Measurements from ENCODE around the gene GRAMD4.

GRCh38 chr22:46728470-46728869 is 108.3 kb downstream of the GRAMD4 start:
- TF ChIP-seq USF2 (IDR thresholded peaks at IDR 0.05; ENCODE audit: borderline replicate concordance, low read depth, low read length) (no peak), CTCF (IDR thresholded peaks at IDR 0.05 in 2 of 3, conservative IDR thresholded peaks at IDR 0.05 in 1 of 3; ENCODE audit: control insufficient read depth in 2 of 3, extremely low read depth in 1 of 3, insufficient read depth in 1 of 3, low read depth in 3 of 3, low read length in 3 of 3) (no peak), EP300 (IDR thresholded peaks at IDR 0.05; ENCODE audit: borderline replicate concordance in 1 of 2, control insufficient read depth in 1 of 2, low read depth in 2 of 2, low read length in 2 of 2) (no peak), CREB1 (IDR thresholded peaks at IDR 0.05; ENCODE audit: low read depth) (no peak), MYC (IDR thresholded peaks at IDR 0.05; ENCODE audit: insufficient read depth, insufficient read length, insufficient replicate concordance, low read length, severe bottlenecking) (no peak), SIN3A (IDR thresholded peaks at IDR 0.05; ENCODE audit: low read depth, low read length) (no peak), POLR2A (IDR thresholded peaks at IDR 0.05; ENCODE audit: low read depth, low read length) (no peak), LARP7 (IDR thresholded peaks at IDR 0.05) (no peak), ATF7 (IDR thresholded peaks at IDR 0.05; ENCODE audit: low read depth) (no peak), BHLHE40 (IDR thresholded peaks at IDR 0.05; ENCODE audit: borderline replicate concordance in 1 of 2, low read depth in 2 of 2, low read length in 1 of 2) (no peak), JUNB (IDR thresholded peaks at IDR 0.05) (no peak), SUPT20H (IDR thresholded peaks at IDR 0.05; ENCODE audit: borderline replicate concordance, control insufficient read depth, low read depth, low read length) (no peak)
